Stimulated activated CD8-positive, alpha-beta memory T cell treated with anti-CD3 and anti-CD28 coated beads, Interleukin-2, amount 100 ng/mL, for 1 hour (primary cell): ENCODE measurements around the gene FBXO7.

ENCODE experiments used
- DNase-seq, 2 donors: peaks; one replicate each; pipeline ENCODE4 v3.0.0-alpha.2; 2020; ENCODE audit warnings: low read depth in 2 of 2

The FBXO7 gene

GRCh38 chr22:32531931-32532819 is 57.6 kb downstream of the FBXO7 start:
- no peak for DNase-seq

GRCh38 chr22:32532820-32533128 is 58.2 kb downstream of the FBXO7 start:
- DNase-seq = no peak

DNA sequence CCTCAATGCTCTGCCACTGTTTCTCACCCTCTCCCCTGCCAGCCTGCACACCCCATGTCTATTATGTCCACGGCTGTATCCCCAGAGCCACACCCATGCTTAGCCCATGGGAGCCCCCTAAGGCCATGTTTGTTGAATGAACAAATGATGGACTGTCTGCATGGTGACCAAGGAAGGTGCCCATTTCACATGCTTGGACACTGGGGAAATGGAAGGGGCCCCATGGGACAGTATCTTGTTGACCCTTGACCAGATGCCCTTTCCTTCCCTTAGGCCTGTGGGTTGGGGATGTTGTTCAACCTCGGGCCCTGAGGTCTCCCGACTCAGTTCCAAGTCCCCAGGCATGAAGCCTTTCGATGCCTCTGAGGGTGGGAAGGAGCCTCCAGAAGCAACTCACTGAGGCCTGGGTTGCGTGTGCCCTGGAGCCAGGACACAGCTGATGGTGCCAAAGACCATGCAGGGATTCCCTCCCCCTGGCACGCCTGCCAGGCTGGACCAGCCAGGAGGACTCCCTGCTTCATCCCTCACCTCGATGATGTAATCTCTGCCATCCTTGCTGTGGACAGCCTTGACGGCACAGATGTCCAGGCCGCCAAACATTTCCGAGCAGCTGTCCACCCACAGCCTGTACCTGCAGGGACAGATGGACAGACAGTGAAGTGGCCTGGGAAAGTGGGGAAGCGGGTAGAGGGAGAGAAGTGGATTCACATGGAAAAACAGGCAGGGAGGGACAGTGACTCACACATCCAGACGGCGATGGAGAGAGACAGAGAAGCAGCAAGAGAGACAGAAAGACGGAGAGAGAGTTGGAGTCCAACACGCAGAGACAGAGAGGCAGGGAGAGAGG is 58.9 kb downstream of the FBXO7 start:
- no peak for DNase-seq

DNA sequence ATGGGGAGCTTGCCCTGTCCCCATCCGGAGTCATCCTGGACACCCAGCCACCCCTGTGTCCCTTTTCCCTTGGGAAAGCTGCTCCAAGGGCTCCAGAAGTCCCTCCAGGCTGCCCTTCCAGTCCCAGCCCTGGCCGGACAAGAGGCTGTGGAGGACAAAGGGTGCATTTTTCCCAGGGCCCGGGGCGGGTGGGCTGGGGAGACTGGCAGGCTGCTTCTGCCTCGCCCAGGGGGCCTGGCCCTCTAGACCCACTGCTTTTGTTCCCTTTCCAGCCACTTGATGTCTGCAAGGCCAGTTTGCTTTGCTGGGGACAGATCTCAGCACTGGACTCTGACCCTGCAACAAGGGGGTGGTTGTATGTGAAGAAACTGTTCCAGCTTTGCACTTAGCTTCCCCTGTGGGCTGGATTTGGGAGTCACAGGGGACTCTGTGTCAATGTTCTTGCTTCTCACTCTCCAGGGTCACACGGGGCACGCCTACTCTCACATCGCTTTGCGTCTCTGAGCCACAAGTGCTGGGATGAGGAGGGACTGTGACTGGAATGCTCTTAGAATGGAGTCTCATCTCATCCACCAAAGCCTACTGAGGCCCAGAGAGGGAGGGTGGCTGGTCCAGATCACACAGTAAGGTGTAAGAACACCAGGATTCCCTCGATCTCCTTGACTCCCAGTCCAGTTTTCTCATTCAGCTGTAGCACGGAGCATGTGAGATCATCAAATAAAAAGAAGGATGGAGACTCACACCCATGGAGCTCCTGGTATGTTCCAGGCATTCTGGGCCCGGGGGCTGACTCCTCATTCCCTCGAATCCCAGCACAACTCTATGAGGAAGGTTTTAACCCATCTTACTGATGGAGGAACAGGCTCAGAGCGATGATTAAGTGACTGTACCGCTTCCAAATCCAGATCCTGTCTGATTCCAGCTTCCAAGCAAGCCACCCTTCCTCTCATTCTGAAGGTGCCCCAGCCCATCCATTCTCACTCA is 59.9 kb downstream of the FBXO7 start:
- DNase-seq = no peak

DNA sequence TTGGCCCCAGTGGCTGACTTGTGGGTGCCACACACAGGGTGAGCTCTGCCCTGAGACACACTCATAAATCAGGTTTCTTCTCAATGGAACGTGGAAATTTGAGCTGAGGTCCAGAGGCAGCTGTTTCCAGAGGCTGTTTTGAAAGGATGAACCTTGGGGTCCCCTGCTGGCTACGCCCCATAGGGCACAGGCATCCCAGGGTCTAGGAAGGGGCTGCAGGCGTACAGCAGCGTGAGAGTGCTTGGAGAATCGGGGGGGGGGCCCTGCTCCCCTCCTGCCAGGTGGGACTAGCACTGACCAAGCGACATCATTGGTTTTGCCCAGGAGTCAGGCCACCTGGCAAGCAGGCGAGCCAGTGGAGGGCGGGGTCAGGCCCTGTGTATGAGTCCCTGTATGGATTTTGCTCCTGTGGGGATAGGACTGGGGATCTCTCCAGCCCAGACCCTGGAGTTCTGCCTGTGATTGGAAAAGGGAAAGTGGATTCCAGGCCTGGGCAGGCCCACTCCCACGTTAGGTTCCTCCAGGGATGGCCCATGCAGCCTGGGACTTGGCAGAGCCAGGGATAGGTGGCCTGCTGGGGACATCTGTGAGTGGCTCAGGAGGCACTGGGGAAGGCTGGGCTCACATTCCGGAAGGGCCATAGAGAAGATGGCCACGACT is 61.0 kb downstream of the FBXO7 start:
- DNase-seq = no peak

DNA sequence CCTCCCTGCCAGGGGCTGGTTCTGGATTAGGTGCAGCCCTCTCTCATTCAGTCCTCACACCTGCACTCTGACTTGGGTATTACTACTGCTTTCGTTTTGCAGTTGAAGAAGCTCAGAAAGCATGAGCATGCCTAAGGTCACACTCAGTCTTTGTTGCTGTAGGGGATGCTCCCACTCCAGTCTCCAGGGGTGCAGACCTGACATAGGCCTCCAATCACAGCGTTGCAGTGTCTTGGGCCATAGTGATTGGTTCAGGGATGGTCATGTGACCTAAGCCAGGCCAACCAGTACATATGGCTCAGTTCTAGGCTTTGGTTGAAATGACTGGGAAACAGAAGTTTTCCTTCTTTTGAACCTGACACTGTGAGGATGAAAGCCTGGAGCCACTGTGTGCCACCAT is 61.7 kb downstream of the FBXO7 start:
- DNase-seq = no peak

DNA sequence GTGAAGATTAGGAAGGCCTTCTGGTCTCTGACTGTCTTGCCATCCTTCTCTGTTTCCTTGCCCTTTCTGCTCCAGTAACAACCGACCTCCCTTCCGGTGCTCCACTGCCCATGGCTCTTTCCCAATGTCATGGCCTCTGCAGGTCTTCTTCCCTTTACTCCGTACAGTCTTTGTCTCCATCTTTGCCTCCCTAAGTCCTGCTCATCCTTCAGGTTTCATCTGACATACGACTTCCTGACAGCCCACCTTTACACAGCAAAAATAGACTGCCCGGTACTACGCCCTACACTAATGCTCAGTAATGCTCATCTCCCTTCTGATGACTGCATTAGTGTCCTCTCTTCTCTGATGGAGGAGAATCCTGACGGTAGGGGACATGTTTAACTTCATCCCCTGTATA is 63.9 kb downstream of the FBXO7 start:
- no peak for DNase-seq

- no peak for DNase-seq
Observed at GRCh38 chr22:32539631-32540421, 65.2 kb downstream of the FBXO7 start.

DNA sequence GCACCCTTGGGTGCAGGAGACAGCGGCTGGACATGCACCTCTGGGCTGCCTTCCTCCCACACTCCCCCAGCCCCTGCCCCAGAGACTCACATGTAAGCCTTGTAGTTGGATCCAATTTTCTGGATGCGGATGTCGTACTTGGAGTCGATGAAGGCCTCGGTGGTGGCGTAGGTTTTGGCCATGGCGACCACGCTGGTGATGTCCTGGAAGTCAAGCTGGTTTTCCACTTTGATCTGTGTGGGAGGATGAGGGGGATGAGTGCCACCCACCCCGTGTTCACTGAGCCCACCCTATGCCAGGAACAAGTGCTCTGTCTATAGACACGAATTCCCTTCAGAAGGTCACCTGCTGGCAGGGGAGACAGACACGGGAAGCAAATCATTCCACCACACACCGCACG is 66.9 kb downstream of the FBXO7 start:
- no peak for DNase-seq

DNA sequence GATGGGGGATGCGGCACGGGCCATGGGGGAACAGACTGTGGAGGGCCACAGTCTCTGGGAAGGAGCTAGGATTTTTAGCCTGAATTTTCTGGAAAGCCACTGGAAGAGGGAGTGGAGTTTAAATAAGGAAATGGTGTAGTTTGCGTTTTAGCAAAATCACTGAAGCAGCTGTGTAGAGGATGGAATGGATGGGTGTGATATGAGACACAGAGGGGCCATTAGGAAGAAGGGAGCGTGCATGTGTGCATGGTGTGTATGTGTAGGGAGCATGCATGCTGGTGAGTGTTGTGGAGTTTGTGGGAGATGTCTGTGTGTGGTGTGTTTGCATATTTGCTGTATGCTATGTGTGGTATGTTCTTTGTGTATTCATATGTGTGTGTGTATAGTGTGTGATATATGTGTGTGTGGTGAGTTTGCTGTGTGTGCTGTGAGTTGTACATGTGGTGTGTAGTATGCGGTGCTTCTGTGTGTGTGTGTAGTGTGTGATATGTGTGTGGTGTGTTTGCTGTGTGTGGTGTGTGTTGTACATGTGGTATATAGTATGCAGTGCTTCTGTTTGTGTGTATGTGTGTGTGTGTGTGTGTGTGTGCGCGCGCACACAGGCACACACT is 67.6 kb downstream of the FBXO7 start:
- DNase-seq = no peak

DNA sequence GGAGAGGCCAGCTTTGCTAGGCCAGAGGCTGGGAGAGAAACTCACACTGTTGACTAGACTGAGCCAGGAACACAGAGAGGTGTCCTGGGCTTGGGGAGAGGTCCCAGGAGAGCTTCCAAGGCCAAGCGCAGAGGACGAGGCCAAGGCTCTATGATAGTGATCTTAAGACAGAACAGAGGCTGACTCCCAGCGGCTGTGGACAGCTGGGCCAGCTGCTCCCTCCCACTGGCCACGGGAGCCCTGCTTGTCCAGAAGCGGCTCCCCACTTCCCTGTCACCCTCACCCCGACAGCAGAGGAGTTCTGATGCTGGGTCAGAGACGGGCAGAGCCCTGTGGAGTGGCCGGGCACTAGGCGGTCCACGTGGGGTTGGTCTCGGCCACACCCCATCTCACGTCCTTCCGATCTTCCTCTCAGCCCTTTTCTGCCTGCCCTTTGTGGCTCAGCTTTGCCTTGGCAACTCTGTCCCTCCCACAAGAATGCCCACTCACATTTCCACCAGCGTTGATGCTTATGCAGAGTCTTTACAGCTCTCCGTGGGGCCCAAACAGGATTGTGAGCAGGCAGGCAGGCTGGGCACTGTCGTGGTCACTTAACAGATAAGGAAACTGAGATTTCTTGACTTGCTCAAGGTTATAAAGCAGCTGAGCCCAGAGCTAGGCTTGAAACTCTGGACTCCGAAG is 68.2 kb downstream of the FBXO7 start:
- DNase-seq = no peak

DNA sequence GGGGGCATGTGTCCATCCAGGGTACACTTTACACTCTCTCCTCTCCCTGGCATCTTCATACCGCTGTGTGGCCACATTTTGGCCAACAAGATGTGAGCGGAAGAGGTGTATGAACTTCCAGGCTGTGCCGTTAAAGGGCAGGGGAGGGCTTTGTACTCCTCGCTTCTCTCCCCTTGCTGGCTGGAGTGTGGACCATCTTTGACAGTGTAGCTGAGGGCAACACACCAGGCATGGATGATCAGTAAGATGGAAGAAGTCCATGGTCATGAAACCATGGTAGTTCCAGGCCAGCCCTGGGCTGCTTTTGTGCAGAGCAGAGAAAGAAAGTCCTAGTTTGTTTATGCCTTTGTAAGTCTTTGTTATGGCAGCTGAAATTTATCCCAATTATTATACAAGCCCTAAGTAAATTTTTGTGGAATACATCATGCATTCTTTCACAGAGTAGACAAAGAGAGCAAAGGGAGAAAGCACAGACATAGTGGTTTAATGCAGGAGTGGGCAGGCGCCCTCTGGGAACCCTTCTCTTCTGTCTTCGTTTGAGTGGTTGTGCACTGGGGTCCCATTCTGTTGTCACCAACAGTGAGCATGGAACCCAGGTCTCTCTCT is 70.4 kb downstream of the FBXO7 start:
- DNase-seq = no peak

DNA sequence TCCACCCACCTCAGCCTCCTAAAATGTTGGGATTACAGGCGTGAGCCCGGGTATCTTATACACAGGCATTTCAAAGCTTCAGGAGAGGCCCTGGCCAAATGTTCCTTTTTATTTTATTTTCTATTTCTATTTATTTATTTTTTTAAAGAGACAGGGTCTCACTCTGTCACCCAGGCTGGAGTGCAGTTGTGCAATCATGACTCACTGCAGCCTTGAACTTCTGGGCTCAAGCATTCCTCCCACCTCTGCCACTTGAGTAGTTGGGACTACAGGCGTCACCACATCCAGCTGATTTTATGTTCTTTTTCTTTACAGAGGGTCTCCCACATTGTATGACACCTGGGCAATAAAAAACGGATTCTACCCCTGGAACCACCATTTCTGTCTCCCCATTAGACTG is 71.2 kb downstream of the FBXO7 start:
- DNase-seq = no peak

DNA sequence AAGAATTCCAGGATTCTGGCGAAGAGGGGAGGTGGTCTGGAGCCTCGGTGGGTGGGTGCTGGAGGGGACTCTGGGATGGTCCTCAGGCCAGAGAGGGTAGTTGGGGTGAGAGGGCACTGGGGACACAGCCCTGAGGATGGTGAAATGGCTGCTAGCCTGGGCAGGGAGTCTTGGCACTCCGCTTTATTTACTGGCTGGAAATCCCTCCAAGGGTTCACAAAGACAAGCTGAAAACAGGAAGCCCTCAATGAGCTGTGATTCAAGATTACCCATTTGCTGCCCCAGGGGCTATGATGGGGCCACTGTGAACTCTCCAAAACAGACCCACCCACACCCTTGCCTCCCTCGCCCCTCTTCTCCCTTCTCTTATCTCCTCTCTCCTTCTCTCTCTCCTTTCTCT is 71.9 kb downstream of the FBXO7 start:
- DNase-seq = no peak

DNA sequence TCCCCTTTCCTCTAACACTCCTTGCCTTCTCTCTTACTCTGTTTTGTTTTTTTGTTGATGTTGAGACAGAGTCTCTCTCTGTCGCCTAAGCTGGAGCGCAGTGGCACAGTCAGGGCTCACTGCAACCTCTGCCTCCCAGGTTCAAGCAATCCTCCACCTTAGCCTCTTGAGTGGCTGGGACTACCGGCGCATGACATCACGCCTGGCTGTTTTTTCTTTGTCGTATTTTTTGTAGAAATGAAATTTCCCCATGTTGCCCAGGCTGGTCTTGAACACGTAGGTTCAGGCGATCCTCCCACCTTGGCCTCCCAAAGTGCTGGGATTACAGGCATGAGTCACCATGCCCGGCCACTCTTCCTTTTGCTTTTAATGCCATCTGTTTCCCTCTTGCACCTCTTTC is 72.3 kb downstream of the FBXO7 start:
- no peak for DNase-seq

GRCh38 chr22:32548039-32548438 is 73.4 kb downstream of the FBXO7 start:
- DNase-seq = no peak
